Heart left ventricle (tissue), 13 donors: ENCODE measurements around the gene KIF26B.

ENCODE experiments used
- CTCF ChIP-seq, 12 donors: fragments of 200-600 bp; sonication (generic) in 4 of 12; IDR thresholded peaks; one replicate each; pipeline versions ENCODE4 v1.5.0 to v1.8.0; 2018 to 2022; ENCODE audit warnings: antibody characterized with exemption in 12 of 12, mild to moderate bottlenecking in 5 of 12
- POLR2A ChIP-seq, 2 donors: fragments of 450-650 bp; IDR thresholded peaks; one replicate each; pipeline ENCODE4 v1.6.1; 2017; ENCODE audit warnings: antibody characterized with exemption in 2 of 2, mild to moderate bottlenecking in 2 of 2, moderate library complexity in 2 of 2
- donor health status: ischemic (EF 13 %, LVEDD 7.1; RV severe dilation, severe dysfunction).
- donor health status: DM: no; HTN: yes; CAD: no.
- donor health status: DM: no; HTN: no; CAD: no.
- donor health status: ischemic (EF 25% LVEDD 6.9; RV normal size, moderate dysfunction).
- donor health status: ischemic (EF 25% LVEDD 5.7; RV mildly dilated, moderate dysfunction).
- donor health status: ischemic (EF 35%, LVEDD 5.7; RV mildly dilated, moderate dysfunction).
- donor health status: nonischemic (EF 11% LVEDD 7.7; RV severe dilation, severe dysfunction).
- donor health status: DM: yes; HTN: yes; CAD: no.
- donor health status: PGD.
- donor health status: ischemic (EF 29% LVEDD 5.4; RV normal size, mild dysfunction).
- donor health status: nonischemic (EF 23%, LVEDD 6.1; RV moderate dilation, normal function).

- TF ChIP-seq POLR2A (IDR thresholded peaks at IDR 0.05) = no peak
- no peak for TF ChIP-seq CTCF (IDR thresholded peaks at IDR 0.05)
These were observed 10.9 kb upstream of the KIF26B start for GRCh38 chr1:245143849-245144248.
